GM21390 (cell line): ENCODE results near the gene MORN4.
"Not testable (repeated sequence)": the region's sequence is repeated elsewhere in the genome, so short reads cannot be mapped to it uniquely, and the experiment has no call there.

Experiments used
- ATAC-seq: cut with Tn5 transposase; IDR thresholded peaks from one replicate; pipeline ENCODE4 v1.9.1; 2021; ENCODE audit not compliant: unreplicated experiment

The MORN4 gene

GRCh38 chr10:97642471-97643159, 9.3 kb upstream of the MORN4 start:
- ATAC-seq: not testable (repeated sequence)

GRCh38 chr10:97640868-97641811, 7.8 kb upstream of the MORN4 start:
- peak; percentile 27 for ATAC-seq

GRCh38 chr10:97640174-97640867, 7.0 kb upstream of the MORN4 start, which contains the start of gene PI4K2A:
Gene PI4K2A (plus strand): TSS chr10:97640671. CDS start chr10:97640743, 72 bp downstream.
- ATAC-seq: peak; percentile 97

- ATAC-seq: not testable (repeated sequence)
Measured at GRCh38 chr10:97639090-97639489, 5.8 kb upstream of the MORN4 start.

DNA sequence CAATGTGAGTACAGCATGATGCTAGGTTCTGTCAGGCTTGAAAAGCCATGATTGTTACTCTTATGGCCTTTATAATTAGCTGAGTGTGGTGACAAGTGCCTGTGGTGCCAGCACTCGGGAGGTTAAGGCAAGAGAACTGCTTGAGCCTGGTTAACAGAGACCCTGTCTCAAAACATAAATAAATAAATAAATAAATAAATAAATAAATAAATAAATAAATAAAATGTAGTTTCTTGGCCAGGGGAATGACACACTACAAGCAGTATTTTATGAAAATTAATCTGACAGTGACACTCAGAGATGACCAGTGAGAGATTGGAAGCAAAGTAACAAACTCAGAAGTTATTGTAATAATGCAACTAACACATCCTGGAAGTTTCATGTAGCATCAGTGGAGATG, 2.3 kb upstream of the MORN4 start:
- no peak for ATAC-seq

DNA sequence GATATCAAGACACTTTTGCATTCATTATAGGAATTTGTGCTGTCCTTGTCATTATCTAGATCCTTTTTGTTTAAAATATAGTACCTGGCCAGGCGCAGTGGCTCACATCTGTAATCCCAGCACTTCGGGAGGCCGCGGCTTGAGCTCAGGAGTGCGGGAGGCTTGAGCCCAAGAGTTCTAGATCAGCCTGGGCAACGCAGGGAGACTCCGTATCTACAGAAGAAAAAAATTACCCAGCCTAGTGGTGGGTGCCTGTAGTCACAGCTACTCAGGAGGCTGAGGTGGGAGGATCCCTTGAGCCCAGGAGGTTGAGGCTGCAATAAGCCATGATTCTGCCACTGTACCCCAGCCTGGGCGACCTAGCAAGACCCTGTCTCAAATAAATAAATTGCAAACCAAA, 621 bp upstream of the MORN4 start:
- no peak for ATAC-seq

GRCh38 chr10:97631098-97631497, 2.2 kb downstream of the MORN4 start:
- ATAC-seq: no peak

DNA sequence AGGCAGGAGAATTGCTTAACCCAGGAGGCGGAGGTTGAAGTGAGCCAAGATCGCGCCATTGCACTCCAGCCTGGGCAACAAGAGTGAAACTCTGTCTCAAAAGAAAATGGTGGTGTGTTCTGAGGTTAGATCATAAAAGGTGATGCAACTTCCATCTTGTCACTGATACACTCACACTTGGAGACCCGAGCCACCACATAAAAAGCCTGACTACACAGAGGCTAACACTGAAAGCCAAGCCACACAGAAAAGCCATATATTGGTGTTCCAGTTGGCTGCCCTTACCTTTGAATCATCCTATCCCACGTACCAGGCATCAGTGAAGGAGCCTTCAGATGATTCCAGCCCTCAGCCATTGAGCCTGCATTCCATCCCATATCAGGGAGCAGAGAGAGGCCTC, 4.0 kb downstream of the MORN4 start:
- ATAC-seq: no peak

DNA sequence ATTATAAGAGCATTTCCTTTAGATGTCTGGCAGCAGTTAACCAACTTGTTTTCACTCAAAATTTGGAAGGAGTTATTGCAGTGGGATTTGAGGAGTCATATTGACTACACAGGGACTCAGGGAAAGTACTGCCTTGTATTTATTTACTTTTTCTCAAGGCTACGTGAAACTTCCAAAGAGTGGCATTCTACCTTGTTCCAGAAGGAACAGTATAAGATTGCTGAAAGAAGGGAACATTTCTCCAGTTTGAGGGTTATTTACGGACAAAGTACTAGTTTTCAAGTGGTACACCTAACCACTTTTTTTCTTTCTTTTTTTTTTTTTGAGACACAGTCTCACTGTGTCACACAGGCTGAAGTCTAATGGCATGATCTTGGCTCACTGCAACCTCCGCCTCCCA, 5.1 kb downstream of the MORN4 start:
- no peak for ATAC-seq

- no peak for ATAC-seq
Measured at GRCh38 chr10:97627731-97628130, 5.6 kb downstream of the MORN4 start.

GRCh38 chr10:97623277-97623676, 10.0 kb downstream of the MORN4 start:
- no peak for ATAC-seq

- ATAC-seq: no peak
Measured at GRCh38 chr10:97618733-97619132, 14.6 kb downstream of the MORN4 start.

DNA sequence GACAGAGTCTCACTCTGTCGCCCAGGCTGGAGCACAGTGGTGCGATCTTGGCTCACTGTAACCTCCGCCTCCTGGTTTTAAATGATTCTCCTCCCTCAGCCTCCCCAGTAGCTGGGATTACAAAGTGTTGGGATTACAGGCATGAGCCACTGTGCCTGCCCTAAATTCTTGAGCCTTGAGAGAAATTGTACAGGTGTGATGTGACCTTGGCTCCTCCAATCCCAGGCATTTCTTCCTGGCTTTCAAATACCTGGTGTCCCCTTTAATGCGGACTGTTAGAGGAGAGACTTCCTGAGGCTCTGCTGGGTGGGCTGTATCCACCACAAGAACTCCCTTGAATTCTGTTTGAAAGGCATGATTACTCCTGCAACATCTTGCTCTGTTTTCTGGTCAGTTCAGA, 15.0 kb downstream of the MORN4 start:
- ATAC-seq: no peak

DNA sequence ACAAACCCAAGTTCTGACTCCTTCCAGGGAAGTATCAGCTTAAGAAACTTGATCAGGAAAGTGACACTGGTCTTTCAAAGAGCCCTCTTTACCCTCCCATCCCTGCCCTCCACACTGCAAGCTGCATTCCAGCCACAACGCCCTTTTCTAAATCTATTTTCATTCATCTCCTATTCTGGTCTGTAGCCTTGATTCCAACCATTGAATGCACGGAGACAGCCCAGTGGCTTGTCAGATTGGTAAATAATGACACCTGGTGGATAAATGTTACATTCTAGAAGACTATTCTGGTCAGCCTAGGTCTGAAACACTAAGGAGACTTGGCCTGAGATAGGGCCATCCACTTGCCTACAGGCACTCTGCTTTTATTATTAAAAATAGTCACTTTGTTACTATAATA, 20.9 kb downstream of the MORN4 start:
- ATAC-seq: no peak

GRCh38 chr10:97611473-97611872, 21.8 kb downstream of the MORN4 start:
- ATAC-seq: no peak

GRCh38 chr10:97608991-97609561, 24.2 kb downstream of the MORN4 start:
- no peak for ATAC-seq

- no peak for ATAC-seq
Measured at GRCh38 chr10:97607095-97607636, 26.1 kb downstream of the MORN4 start.

DNA sequence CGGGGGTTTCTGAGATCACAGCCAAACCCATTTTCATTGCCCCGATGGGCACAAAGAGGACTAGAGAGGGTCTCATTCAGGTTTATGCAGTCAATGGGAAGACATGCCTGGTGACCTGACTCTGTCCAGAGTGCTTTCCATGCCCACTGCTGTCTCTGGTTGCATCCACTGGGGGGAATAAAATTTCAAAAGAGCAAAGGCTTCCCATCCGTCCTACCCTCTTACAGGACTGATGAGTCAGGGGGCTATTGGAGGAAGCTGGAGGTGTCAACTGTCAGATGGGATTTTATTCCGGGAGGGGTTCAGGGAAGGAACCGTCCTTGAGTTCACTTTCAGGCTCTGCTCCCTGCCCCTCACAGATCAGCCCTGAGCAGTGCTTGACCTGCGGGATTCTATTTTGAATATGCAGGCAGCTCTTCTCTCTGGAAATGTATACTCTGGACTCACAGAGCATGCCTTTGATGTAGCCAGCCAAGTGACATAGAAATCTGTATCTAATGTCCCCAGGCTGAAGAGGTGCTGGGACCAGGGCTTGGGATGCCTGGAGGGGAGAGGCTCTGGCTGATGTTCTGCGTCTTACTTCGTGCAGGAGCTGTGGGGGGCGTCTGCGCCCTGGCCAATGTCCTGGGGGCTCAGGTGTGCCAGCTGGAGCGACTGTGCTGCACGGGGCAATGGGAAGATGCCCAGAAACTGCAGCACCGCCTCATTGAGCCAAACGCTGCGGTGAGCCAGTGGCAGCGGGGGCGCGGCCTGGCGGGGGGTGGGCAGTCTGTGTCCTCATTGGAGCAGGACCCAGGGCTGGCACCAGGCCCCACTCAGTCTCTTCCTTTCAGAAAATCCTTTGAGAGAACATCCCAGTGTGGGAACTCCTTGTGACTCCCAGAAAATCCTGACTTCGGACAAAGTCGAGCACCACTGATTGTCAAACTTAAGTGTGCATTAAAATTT, 31.8 kb downstream of the MORN4 start:
- ATAC-seq: no peak

- ATAC-seq: no peak
Measured at GRCh38 chr10:97600616-97601015, 32.7 kb downstream of the MORN4 start.

GRCh38 chr10:97599272-97599619, 34.1 kb downstream of the MORN4 start:
- ATAC-seq: no peak
